Inferior parietal cortex (tissue), 1 donor: ENCODE results near the gene C9orf78.
"Not testable (repeated sequence)": the region's sequence is repeated elsewhere in the genome, so short reads cannot be mapped to it uniquely, and the experiment has no call there.

Experiments used
- DNase-seq: peaks from one replicate; pipeline ENCODE4 v3.0.0-alpha.2; 2016; ENCODE audit errors: extremely low spot score

Gene C9orf78

DNA sequence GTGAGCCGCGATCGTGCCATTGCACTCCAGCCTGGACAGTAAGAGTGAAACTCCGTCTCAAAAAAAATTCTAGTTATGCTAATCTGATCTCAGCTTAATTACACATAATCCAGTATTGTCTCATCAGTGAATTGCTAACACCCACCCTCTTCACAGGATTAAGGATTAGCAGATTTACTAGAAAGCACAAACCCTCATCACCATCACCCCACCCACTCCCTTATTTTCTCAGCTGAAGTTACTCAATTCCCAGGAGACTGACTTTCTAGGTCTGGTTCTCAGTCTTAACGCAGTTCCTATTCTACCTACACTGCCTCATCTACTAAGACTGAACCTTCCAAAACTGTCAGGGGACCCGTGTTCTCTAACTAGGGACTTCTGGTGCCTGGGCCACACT, 23.1 kb downstream of the C9orf78 start:
- DNase-seq = no peak

GRCh38 chr9:129810788-129811187, 24.3 kb downstream of the C9orf78 start:
- DNase-seq = no peak

DNA sequence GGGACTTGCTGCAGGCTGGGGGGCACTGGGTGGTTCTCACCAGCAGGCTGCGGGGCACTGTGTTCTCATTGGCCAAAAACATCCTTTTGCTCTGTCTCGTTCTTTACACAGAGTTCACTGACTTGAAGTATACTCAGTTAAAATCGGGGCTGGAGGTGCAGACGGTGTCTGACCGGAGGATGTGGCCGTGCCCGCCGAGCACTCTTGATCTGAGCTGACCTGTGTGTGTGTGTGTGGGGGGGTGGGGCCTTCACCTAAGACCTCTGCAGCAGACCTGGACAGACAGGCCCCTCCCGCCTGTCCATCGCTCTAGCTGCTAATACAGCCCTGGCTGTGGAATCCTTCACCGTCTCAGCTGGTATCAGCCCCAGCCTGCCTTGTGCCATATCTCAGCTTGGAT, 25.0 kb downstream of the C9orf78 start:
- DNase-seq = no peak

- DNase-seq = no peak
Measured at GRCh38 chr9:129809346-129809745, 25.7 kb downstream of the C9orf78 start.

GRCh38 chr9:129806061-129806460, 29.0 kb downstream of the C9orf78 start:
- no peak for DNase-seq

- peak; percentile 9 for DNase-seq
Measured at GRCh38 chr9:129803676-129804060, 31.4 kb downstream of the C9orf78 start.

- DNase-seq = peak; percentile 96
Measured at GRCh38 chr9:129802833-129803675, 32.0 kb downstream of the C9orf78 start, which contains the start of gene TOR1B. TSS of gene TOR1B (plus strand) at chr9:129803184. CDS start at chr9:129803213, 29 bp downstream.

DNA sequence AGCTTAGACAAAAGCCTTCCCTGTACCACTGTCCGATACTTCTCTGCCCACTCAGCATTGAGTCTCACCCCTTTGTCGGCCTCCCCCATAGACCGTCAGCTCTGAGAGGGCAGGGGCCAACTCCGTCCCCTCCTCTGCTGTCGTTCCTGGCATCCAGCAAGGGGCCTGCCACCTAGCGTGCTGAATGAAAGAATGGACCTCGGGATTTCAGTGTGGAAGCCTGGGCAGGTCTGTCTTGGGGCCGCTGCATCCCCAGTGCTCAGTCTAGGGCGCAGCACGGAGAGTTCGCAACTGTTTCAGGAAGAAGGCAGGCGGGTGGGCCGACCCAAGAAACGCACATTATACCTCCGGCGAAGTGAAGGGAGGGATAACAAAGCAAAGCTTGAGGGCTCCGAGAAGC, 33.6 kb downstream of the C9orf78 start:
- no peak for DNase-seq

GRCh38 chr9:129798973-129799372, 36.1 kb downstream of the C9orf78 start:
- no peak for DNase-seq

GRCh38 chr9:129796029-129796428, 39.0 kb downstream of the C9orf78 start:
- DNase-seq = not testable (repeated sequence)

GRCh38 chr9:129794549-129794948, 40.5 kb downstream of the C9orf78 start:
- no peak for DNase-seq

- DNase-seq = no peak
Measured at GRCh38 chr9:129786481-129786880, 48.6 kb downstream of the C9orf78 start.

DNA sequence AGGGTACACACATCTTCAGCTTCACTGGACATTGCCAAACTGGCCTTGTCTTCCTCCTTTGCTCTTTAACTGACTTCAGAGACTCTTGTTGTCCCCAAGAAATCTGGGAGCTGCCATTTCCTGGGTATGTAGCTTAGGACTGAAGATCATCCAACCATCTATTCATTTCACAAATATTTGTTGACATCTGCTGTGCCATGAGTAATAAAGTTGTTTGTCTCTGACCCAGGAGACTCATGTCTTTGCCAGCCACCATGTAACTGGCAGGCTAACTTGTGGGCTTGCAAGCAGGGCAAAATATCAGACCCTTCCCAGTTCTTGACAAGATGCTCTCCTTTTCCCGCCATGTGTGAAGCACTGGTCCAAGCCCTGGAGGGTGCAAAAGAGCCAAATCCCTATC, 49.2 kb downstream of the C9orf78 start:
- DNase-seq = no peak

DNA sequence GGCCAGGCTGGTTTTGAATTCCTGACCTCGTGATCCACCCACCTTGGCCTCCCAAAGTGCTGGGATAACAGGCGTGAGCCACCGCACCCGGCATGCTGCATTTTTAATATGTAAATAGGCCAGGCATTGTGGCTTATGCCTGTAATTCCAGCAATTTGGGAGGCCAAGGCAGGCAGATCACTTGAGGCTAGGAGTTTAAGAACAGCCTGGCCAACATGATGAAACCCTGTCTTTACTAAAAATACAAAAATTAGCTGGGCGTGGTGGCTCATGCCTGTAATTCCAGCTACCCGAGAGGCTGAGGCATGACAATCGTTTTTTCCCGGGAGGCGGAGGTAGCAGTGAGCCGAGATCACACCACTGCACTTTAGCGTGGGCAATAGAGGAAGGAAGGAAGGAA, 50.1 kb downstream of the C9orf78 start:
- not testable (repeated sequence) for DNase-seq

GRCh38 chr9:129783516-129784361, 51.3 kb downstream of the C9orf78 start:
- peak; percentile 89 for DNase-seq

- DNase-seq = no peak
Measured at GRCh38 chr9:129781981-129782380, 53.1 kb downstream of the C9orf78 start.

DNA sequence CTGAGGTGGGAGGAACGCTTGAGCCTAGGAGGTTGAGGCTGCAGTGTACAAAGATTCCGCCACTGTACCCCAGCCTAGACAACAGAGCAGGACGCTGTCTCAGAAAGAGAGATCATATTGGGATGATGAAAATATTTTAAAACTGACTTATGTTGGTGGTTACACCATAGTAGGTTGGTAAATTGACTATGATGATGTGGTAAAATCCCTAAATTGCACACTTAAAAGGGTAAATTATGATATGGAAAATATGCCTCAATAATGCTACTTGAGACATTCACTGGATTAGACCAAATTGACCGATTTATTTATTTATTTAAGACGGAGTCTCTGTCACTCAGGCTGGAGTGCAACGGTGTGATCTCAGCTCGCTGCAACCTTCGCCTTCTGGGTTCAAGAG, 53.9 kb downstream of the C9orf78 start:
- DNase-seq = no peak

DNA sequence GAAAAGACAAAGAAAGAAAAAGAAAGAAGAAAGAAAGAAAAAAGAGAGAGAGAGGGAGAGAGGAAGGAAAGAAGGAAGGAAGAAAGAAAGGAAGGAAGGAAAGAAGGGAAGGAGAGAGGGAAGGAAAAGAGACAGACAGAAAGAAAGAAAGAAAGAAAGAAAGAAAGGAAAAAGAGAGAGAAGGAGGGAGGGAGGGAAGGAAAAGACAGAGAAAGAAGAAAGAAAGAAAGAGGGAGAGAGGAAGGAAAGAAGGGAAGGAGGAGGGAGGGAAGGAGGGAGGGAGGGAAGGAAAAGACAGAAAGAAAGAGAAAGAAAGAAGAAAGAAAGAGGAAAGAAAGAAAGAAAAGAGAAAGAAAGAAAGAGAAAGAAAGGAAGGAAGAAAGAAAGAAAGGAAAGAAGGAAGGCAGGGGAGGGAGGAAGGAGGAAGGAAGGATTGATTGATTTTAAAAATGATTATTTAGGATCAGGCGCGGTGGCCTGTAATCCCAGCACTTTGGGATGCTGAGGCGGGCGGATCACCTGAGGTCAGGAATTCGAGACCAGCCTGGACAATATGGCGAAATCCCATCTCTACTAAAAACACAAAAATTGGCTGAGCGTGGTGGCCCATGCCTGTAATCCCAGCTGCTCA, 55.4 kb downstream of the C9orf78 start:
- no peak for DNase-seq

GRCh38 chr9:129778469-129778868, 56.6 kb downstream of the C9orf78 start:
- no peak for DNase-seq

- no peak for DNase-seq
Measured at GRCh38 chr9:129777769-129778130, 57.3 kb downstream of the C9orf78 start.
